Progenitor cell of endocrine pancreas (in vitro differentiated cells): ENCODE measurements around the gene SEMA6C. TPM values are rescaled to one million over a fixed set of nuclear protein-coding genes. Genes with fewer than 3 reads are reported as not detected.
"Not testable (repeated sequence)": the region's sequence is repeated elsewhere in the genome, so short reads cannot be mapped to it uniquely, and the experiment has no call there.

Experiments
- DNase-seq: peaks from one replicate; pipeline ENCODE4 v3.0.0; 2021; ENCODE audit warnings: low spot score; ENCODE audit not compliant: unreplicated experiment
- H3K27ac Mint-ChIP-seq: 2 replicates; pipeline ENCODE4 v1.8.0; 2021; ENCODE audit warnings: mild to moderate bottlenecking, moderate library complexity, mixed read lengths
- H3K27me3 Mint-ChIP-seq: 2 replicates; pipeline ENCODE4 v1.8.0; 2021; ENCODE audit warnings: mixed read lengths
- H3K36me3 Mint-ChIP-seq: 2 replicates; pipeline ENCODE4 v1.8.0; 2022; ENCODE audit warnings: mixed read lengths; ENCODE audit not compliant: insufficient read depth
- H3K4me1 Mint-ChIP-seq: 2 replicates; pipeline ENCODE4 v1.8.0; 2021; ENCODE audit warnings: low read depth, mixed read lengths
- H3K4me3 Mint-ChIP-seq: 2 replicates; pipeline ENCODE4 v1.8.0; 2021; ENCODE audit warnings: low read depth, mild to moderate bottlenecking, moderate library complexity, mixed read lengths
- H3K9me3 Mint-ChIP-seq: 2 replicates; pipeline ENCODE4 v1.8.0; 2021; ENCODE audit warnings: low read depth, mixed read lengths
- CTCF ChIP-seq: fragments of 200-600 bp; sonication (generic); IDR thresholded peaks from one replicate; pipeline ENCODE4 v1.5.0; 2021; ENCODE audit warnings: antibody characterized with exemption, mild to moderate bottlenecking; ENCODE audit not compliant: unreplicated experiment
- total RNA-seq: library from RNA; stranded (reverse); gene quantifications from 2 replicates; pipeline ENCODE4 v1.2.1, GENCODE V29; 2021

SEMA6C gene
- total RNA-seq, 1 donor from 2014 or later: 34.0 TPM

- H3K9me3 Mint-ChIP-seq: no peaks in the 10 kb centered on the region
- peaks cover 17% of the 10 kb centered on the region for H3K4me1 Mint-ChIP-seq
- TF ChIP-seq CTCF: no peak
- peak within 1 kb of the TSS; percentile 100 for H3K4me3 Mint-ChIP-seq
- DNase-seq: peak; percentile 60
- peaks cover 3% of the 10 kb centered on the region for H3K27me3 Mint-ChIP-seq
- peaks cover 5% of the 10 kb centered on the region for H3K36me3 Mint-ChIP-seq
- H3K27ac Mint-ChIP-seq: peak within 1 kb of the TSS; percentile 100
These were observed 43.4 kb upstream of the SEMA6C start, which contains the start of gene VPS72 for GRCh38 chr1:151189637-151190445. Gene VPS72, minus strand, starts transcription at chr1:151190197. Its CDS starts 76 bp downstream, at chr1:151190121.

GRCh38 chr1:151188667-151189066, 42.2 kb upstream of the SEMA6C start:
- H3K9me3 Mint-ChIP-seq, DNase-seq, H3K27me3 Mint-ChIP-seq: not testable (repeated sequence)
- H3K4me1 Mint-ChIP-seq: peaks cover 17% of the 10 kb centered on the region
- peak overlapping the region; percentile 100 for H3K27ac Mint-ChIP-seq
- peaks cover 11% of the 10 kb centered on the region for H3K36me3 Mint-ChIP-seq
- H3K4me3 Mint-ChIP-seq: peak overlapping the region; percentile 100

DNA sequence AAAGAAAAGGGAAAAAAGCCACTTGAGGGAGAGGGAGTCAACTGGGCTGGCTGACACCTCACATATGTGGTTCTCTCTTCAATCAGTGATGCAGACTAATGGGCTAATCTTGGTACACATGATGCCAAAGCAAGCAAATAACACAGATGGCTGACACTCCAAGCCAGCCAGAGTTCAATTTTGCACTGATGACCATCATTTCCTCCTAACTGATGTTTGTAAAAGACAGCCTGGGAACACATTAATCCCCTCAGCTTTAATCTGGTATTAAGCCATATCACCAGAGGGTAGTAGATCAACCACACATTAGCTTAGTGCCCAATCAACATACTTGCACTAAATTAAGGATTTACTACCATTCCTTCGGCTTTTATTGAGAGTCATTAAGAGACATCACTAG, 40.8 kb upstream of the SEMA6C start:
- H3K9me3 Mint-ChIP-seq: no peaks in the 10 kb centered on the region
- H3K4me1 Mint-ChIP-seq: peaks cover 17% of the 10 kb centered on the region
- no peak for TF ChIP-seq CTCF
- no peak for DNase-seq
- H3K27me3 Mint-ChIP-seq: no peaks in the 10 kb centered on the region
- H3K27ac Mint-ChIP-seq: no peak overlapping the region
- H3K4me3 Mint-ChIP-seq: no peak overlapping the region
- peaks cover 19% of the 10 kb centered on the region for H3K36me3 Mint-ChIP-seq

- Mint-ChIP-seq H3K27ac (no peak overlapping the region), H3K36me3 (peaks cover 31% of the 10 kb centered on the region), H3K27me3 (no peaks in the 10 kb centered on the region), H3K4me3 (no peak overlapping the region), H3K9me3 (no peaks in the 10 kb centered on the region), H3K4me1 (peaks cover 12% of the 10 kb centered on the region)
- no peak for TF ChIP-seq CTCF
- DNase-seq: no peak
These were observed 37.8 kb upstream of the SEMA6C start for GRCh38 chr1:151184211-151184610.

- no peak overlapping the region for H3K27ac Mint-ChIP-seq
- no peaks in the 10 kb centered on the region for H3K9me3 Mint-ChIP-seq
- no peak for TF ChIP-seq CTCF
- no peaks in the 10 kb centered on the region for H3K4me1 Mint-ChIP-seq
- no peaks in the 10 kb centered on the region for H3K27me3 Mint-ChIP-seq
- H3K4me3 Mint-ChIP-seq: no peak overlapping the region
- H3K36me3 Mint-ChIP-seq: peaks cover 29% of the 10 kb centered on the region
- DNase-seq: no peak
These were observed 30.1 kb upstream of the SEMA6C start for GRCh38 chr1:151176514-151177045.

DNA sequence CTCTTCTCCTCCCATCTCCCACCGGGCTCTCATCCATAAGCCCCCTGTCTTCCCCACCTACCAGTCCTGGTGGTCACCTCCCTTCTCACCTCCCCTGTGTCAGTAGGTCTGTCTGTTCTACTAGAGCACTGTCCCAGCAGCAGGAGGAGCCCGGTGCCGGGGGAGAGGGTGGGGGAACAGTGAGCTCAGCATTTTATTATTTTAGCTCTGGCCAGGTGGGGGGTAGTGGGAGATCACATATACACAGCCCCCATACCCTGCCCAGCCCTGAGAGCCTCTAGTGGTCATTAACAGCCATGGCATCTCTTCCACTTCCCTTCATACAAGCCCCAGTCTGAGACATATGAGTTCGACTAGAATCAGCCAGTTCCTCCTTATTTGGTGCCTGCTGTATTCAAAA, 29.4 kb upstream of the SEMA6C start, which contains the start of gene TMOD4:
Gene TMOD4 (minus strand): TSS at position 119 of the 400 bp plus-strand sequence. CDS start 1,106 bp downstream, outside the sequence.
- peaks cover 25% of the 10 kb centered on the region for H3K36me3 Mint-ChIP-seq
- no peaks in the 10 kb centered on the region for H3K27me3 Mint-ChIP-seq
- no peak for DNase-seq
- H3K4me3 Mint-ChIP-seq: no peak within 1 kb of the TSS
- H3K9me3 Mint-ChIP-seq: no peaks in the 10 kb centered on the region
- H3K27ac Mint-ChIP-seq: no peak within 1 kb of the TSS
- no peaks in the 10 kb centered on the region for H3K4me1 Mint-ChIP-seq
- TF ChIP-seq CTCF: peak; percentile 48
